A549 (cell line): ENCODE measurements around the gene RAD50. TPM values are rescaled to one million over a fixed set of nuclear protein-coding genes. Genes with fewer than 3 reads are reported as not detected.

Experiments
- ATAC-seq, 2 experiments: fragments of 200-7000 bp in 1 of 2; fragments of >200 bp in 1 of 2; cut with Nextera tagmentation in 1 of 2; cut with Tn5 transposase in 1 of 2; 3 replicates each; pipeline versions ENCODE4 v1.8.0 to v1.9.1; 2018 to 2020; ENCODE audit warnings: mild to moderate bottlenecking in 1 of 2, moderate library complexity in 1 of 2
- CTCF ChIA-PET: fragments of 300-600 bp; sonication (Branson Sonifier 250); formaldehyde crosslinking; extraction: SDS; loops from one replicate; lab custom pipeline; 2021; ENCODE audit warnings: antibody characterized with exemption, inconsistent platforms; lab: Yijun Ruan, JAX
- POLR2A ChIA-PET: fragments of 350-600 bp; formaldehyde crosslinking; extraction: SDS; loops from one replicate; lab custom pipeline; 2021; ENCODE audit warnings: antibody characterized with exemption, inconsistent platforms; lab: Yijun Ruan, JAX
- DNase-seq, 2 experiments: peaks; one replicate each; pipeline versions ENCODE4 v3.0.0 to v3.0.0-alpha.2; 2011 to 2016; ENCODE audit warnings: low read depth in 1 of 2, low spot score in 1 of 2
- FAIRE-seq: peaks from 2 replicates; lab custom pipeline; 2011; peaks lifted over from hg19 to GRCh38; lab: Jason Lieb, UNC
- H3K27ac ChIP-seq, 2 experiments: fragments of >200 bp; sonication (Bioruptor Twin); formaldehyde crosslinking; 3 replicates each; pipeline ENCODE4 v1.5.1; 2016 to 2017
- H3K4me1 ChIP-seq: fragments of >200 bp; sonication (Bioruptor Twin); formaldehyde crosslinking; 3 replicates; pipeline ENCODE4 v1.6.1; 2016
- H3K4me2 ChIP-seq: fragments of >200 bp; sonication (Bioruptor Twin); formaldehyde crosslinking; 3 replicates; pipeline ENCODE4 v1.6.1; 2016
- H3K4me3 ChIP-seq: fragments of >200 bp; sonication (Bioruptor Twin); formaldehyde crosslinking; 3 replicates; pipeline ENCODE4 v1.5.1; 2016
- H3K9me3 ChIP-seq: fragments of >200 bp; sonication (Bioruptor Twin); formaldehyde crosslinking; 3 replicates; pipeline ENCODE4 v1.6.1; 2016
- CBX2 ChIP-seq: fragments of 200-600 bp; sonication (generic); IDR thresholded peaks from 2 replicates; pipeline ENCODE4 v1.6.1; 2016; ENCODE audit warnings: low read depth, mild to moderate bottlenecking, borderline replicate concordance
- CEBPB ChIP-seq, 2 experiments: fragments of >200 bp in 1 of 2; sonication (Bioruptor Twin) in 1 of 2; formaldehyde crosslinking in 1 of 2; IDR thresholded peaks; 2 replicates each; pipeline ENCODE4 v1.6.1; 2012 to 2016
- CHD2 ChIP-seq: fragments of 150-350 bp; IDR thresholded peaks from 2 replicates; pipeline ENCODE4 v1.6.1; 2014; ENCODE audit warnings: low read length; ENCODE audit not compliant: partially characterized antibody
- EHF ChIP-seq: fragments of 250-450 bp; sonication (Bioruptor Pico); IDR thresholded peaks from 2 replicates; pipeline ENCODE4 v1.5.0; 2020; ENCODE audit warnings: mild to moderate bottlenecking
- EHMT2 ChIP-seq: fragments of 200-600 bp; sonication (generic); IDR thresholded peaks from 2 replicates; pipeline ENCODE4 v1.6.1; 2016; ENCODE audit warnings: antibody characterized with exemption, low read depth, mild to moderate bottlenecking, moderate library complexity
- EP300 ChIP-seq, 2 experiments: fragments of >200 bp; sonication (Bioruptor Twin); formaldehyde crosslinking; IDR thresholded peaks; 2 replicates in 1 of 2; 3 replicates in 1 of 2; pipeline ENCODE4 v1.6.1; 2016 to 2017
- ESRRA ChIP-seq: fragments of 150-350 bp; IDR thresholded peaks from 2 replicates; pipeline ENCODE4 v1.6.1; 2014; ENCODE audit warnings: mild to moderate bottlenecking, low read length, borderline replicate concordance
- FOSL2 ChIP-seq, 2 experiments: fragments of 450-650 bp in 1 of 2; fragments of >200 bp in 1 of 2; sonication (Bioruptor Twin) in 1 of 2; formaldehyde crosslinking; IDR thresholded peaks; 2 replicates each; pipeline versions ENCODE4 v1.5.0 to v1.6.1; 2016 to 2020; ENCODE audit warnings: mild to moderate bottlenecking in 1 of 2, moderate library complexity in 1 of 2
- GATA3 ChIP-seq: IDR thresholded peaks from 2 replicates; pipeline ENCODE4 v1.6.1; 2012; ENCODE audit warnings: borderline replicate concordance
- KDM1A ChIP-seq: fragments of 200-600 bp; sonication (generic); IDR thresholded peaks from 2 replicates; pipeline ENCODE4 v1.6.1; 2016; ENCODE audit warnings: low read depth, mild to moderate bottlenecking
- KDM5A ChIP-seq: fragments of 200-600 bp; sonication (generic); IDR thresholded peaks from 2 replicates; pipeline ENCODE4 v1.6.1; 2016; ENCODE audit warnings: antibody characterized with exemption, mild to moderate bottlenecking
- MYC ChIP-seq: IDR thresholded peaks from 2 replicates; pipeline ENCODE4 v1.6.1; 2012; ENCODE audit warnings: mild to moderate bottlenecking, inconsistent platforms, low read length, improper control_type of control experiment, borderline replicate concordance
- NFE2L2 ChIP-seq: fragments of 150-350 bp; conservative IDR thresholded peaks from 2 replicates; pipeline ENCODE4 v1.6.1; 2014; ENCODE audit warnings: low read length
- NPAS2 ChIP-seq: fragments of 250-450 bp; sonication (Bioruptor Pico); IDR thresholded peaks from 2 replicates; pipeline ENCODE4 v1.8.0; 2022; ENCODE audit warnings: mild to moderate bottlenecking, moderate library complexity, borderline replicate concordance
- NR3C1 ChIP-seq: fragments of >200 bp; sonication (Bioruptor Twin); formaldehyde crosslinking; IDR thresholded peaks from 3 replicates; pipeline ENCODE4 v1.6.1; 2017
- PHF8 ChIP-seq: fragments of 200-600 bp; sonication (generic); IDR thresholded peaks from 2 replicates; pipeline ENCODE4 v1.6.1; 2016; ENCODE audit warnings: low read depth, mild to moderate bottlenecking, antibody characterized with exemption, moderate library complexity, borderline replicate concordance
- POLR2A ChIP-seq: IDR thresholded peaks from 2 replicates; pipeline ENCODE4 v1.6.1; 2012; ENCODE audit warnings: mild to moderate bottlenecking, low read length
- POLR2AphosphoS2 ChIP-seq: conservative IDR thresholded peaks from 2 replicates; pipeline ENCODE4 v1.6.1; 2012; ENCODE audit warnings: low read length, improper control_type of control experiment, inconsistent platforms
- RARB ChIP-seq: fragments of 250-450 bp; sonication (Bioruptor Pico); IDR thresholded peaks from 2 replicates; pipeline ENCODE4 v1.8.0; 2021; ENCODE audit warnings: mild to moderate bottlenecking, moderate library complexity
- RFX5 ChIP-seq: fragments of 450-650 bp; IDR thresholded peaks from 2 replicates; pipeline ENCODE4 v1.7.1; 2014; ENCODE audit warnings: antibody characterized with exemption, mild to moderate bottlenecking, moderate library complexity
- SREBF2 ChIP-seq: fragments of 450-650 bp; IDR thresholded peaks from 2 replicates; pipeline ENCODE4 v1.6.1; 2014; ENCODE audit warnings: mild to moderate bottlenecking, moderate library complexity
- TFCP2L1 ChIP-seq: fragments of 250-450 bp; sonication (Bioruptor Pico); IDR thresholded peaks from 2 replicates; pipeline ENCODE4 v1.5.0; 2021; ENCODE audit warnings: mild to moderate bottlenecking
- TP53 ChIP-seq: fragments of 250-450 bp; sonication (Bioruptor Pico); IDR thresholded peaks from 2 replicates; pipeline ENCODE4 v1.5.0; 2021; ENCODE audit warnings: mild to moderate bottlenecking, moderate library complexity
- USF2 ChIP-seq: fragments of 450-650 bp; IDR thresholded peaks from 2 replicates; pipeline ENCODE4 v1.6.1; 2014; ENCODE audit warnings: antibody characterized with exemption
- ZFP36 ChIP-seq: fragments of 450-650 bp; IDR thresholded peaks from 2 replicates; pipeline ENCODE4 v1.6.1; 2014; ENCODE audit warnings: borderline replicate concordance; ENCODE audit not compliant: partially characterized antibody
- ZNF302 ChIP-seq: fragments of 250-450 bp; sonication (Bioruptor Pico); IDR thresholded peaks from 2 replicates; pipeline ENCODE4 v1.9.0; 2021; ENCODE audit warnings: inconsistent platforms, mild to moderate bottlenecking, moderate library complexity
- ZSCAN20 ChIP-seq: fragments of 250-450 bp; sonication (Bioruptor Pico); IDR thresholded peaks from 2 replicates; pipeline ENCODE4 v1.8.0; 2022; ENCODE audit warnings: mild to moderate bottlenecking, moderate library complexity
- WGBS: methylation state at CpG from one replicate; pipeline ENCODE4 v1.1.6; 2017; ENCODE audit errors: missing lambda C conversion rate; 5-methylcytosine and 5-hydroxymethylcytosine counted together
- polyA plus RNA-seq, 4 experiments: library from polyadenylated mRNA; depleted of rRNA in 3 of 4; stranded (reverse); fragments of >200 nt; fragmentation: RNase III in 1 of 4; extraction: RNeasy Plus Mini Kit Qiagen cat#74134 plus additional on column Dnase treatment in 1 of 4; gene quantifications; 2 replicates in 3 of 4; 3 replicates in 1 of 4; pipeline ENCODE4 v1.2.3, GENCODE V29; 2011 to 2017
- TF ChIP-seq, protein P1 (sequence below): fragments of >200 bp; sonication (Bioruptor Twin); formaldehyde crosslinking; IDR thresholded peaks from 3 replicates; pipeline ENCODE4 v1.6.1; 2016
- TF ChIP-seq, protein P2 (sequence below): fragments of 250-450 bp; sonication (Bioruptor Pico); IDR thresholded peaks from 2 replicates; pipeline ENCODE4 v1.5.0; 2021; ENCODE audit warnings: mild to moderate bottlenecking, moderate library complexity, borderline replicate concordance
- TF ChIP-seq, protein P3 (sequence below): fragments of 150-350 bp; IDR thresholded peaks from 2 replicates; pipeline ENCODE4 v1.6.1; 2014; ENCODE audit warnings: low read depth, mild to moderate bottlenecking, low read length

Gene RAD50
- polyA plus RNA-seq, 2 of the 4 experiments (the other 2 are of a cell fraction): 39.6 to 81.5 TPM

DNA sequence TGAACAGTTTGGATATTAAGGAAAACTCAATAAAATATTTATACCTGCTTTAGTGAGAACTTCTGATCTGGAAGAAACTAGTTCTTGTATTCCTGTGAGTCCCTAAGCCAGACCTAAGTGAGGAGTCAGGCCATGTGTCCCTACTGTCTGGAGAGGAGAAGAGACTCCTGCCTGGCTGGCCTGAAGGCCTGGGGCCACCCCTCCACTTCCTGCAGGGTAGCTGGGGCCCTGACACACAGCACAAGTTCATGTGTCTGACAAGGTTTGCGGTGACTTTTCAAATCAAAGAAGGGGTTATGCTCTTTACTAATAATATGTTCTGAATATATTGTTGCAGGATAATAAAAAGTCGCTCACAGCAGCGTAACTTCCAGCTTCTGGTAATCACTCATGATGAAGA lies 85.1 kb downstream of the RAD50 start (continued):
- TF ChIP-seq KDM1A: no peak

DNA sequence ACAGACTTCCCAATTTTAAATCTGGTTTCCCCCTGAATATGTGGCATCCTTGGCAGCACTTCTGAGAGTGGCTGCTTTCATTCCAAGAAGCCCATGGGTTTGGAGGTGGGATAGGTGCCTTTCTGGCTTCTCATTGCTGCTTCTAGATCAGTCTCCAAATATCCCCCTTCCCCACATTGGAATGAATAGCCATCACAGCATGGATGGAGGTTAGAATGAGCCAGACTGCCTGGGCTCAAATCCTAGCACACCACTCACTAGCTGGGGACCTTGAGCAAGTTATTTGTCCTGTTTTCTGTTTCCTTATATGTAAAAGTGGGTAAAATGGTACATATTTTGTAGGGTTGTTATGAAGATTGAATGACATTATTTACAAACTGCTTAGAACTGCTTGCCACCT lies 87.4 kb downstream of the RAD50 start:
- Histone ChIP-seq H3K27ac (no peak overlapping the region), H3K4me1 (no peaks in the 10 kb centered on the region), H3K4me3 (no peak overlapping the region), H3K9me3 (no peaks in the 10 kb centered on the region), H3K4me2 (no peak overlapping the region)
- ChIA-PET CTCF (interaction anchor here (0.7 to 2.5 kb wide), 5 partner anchors 12 to 138 kb away, joined by 3 to 5 read pairs (median 3); no protein-coding TSS in a partner anchor), POLR2A (no interaction called here)
- FAIRE-seq (no peak), ATAC-seq (no peak), DNase-seq (no peak)
- TF ChIP-seq USF2 (no peak), TFCP2L1 (CRISPR knock-in tag) (no peak), EHF (CRISPR knock-in tag) (no peak), KDM5A (no peak), CHD2 (no peak), RARB (CRISPR knock-in tag) (no peak), EHMT2 (no peak), CBX2 (no peak), ESRRA (no peak), KDM1A (no peak), NFE2L2 (no peak), POLR2AphosphoS2 (no peak), ZNF302 (CRISPR knock-in tag) (no peak), RFX5 (no peak), ZFP36 (no peak), SREBF2 (no peak)
- TF ChIP-seq, protein P1, sequence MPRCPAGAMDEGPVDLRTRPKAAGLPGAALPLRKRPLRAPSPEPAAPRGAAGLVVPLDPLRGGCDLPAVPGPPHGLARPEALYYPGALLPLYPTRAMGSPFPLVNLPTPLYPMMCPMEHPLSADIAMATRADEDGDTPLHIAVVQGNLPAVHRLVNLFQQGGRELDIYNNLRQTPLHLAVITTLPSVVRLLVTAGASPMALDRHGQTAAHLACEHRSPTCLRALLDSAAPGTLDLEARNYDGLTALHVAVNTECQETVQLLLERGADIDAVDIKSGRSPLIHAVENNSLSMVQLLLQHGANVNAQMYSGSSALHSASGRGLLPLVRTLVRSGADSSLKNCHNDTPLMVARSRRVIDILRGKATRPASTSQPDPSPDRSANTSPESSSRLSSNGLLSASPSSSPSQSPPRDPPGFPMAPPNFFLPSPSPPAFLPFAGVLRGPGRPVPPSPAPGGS: no peak

DNA sequence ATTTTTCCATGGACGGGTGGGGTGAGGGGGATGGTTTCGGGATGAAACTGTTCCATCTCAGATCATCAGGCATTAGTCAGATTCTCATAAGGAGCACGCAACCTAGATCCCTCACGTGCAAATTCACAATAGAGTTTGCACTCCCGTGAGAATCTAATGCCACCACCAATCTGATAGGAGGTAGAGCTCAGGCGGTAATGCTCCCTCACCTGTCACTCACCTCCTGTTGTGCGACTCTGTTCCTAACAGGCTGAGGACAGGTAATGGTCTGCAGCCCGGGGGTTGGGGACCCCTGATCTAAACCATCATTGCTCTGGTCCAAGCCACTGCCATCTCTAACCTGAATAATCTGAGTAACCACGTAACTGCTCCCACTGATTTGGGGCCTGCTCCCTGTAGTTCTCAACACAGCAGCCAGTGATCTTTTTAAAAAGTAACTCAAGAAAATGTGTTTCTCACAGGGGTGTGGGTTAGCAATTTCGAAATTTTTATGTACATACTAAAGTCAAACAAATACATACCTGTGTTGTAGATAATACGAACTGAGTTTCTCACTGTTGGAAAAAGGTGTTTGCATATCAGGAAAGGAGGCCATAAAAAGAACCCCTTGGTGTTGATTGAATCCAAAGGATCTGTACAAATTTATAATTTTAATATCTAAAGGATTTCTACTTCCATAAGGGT lies 89.9 kb downstream of the RAD50 start:
- H3K27ac ChIP-seq: no peak overlapping the region
- WGBS: 90% methylated on average over 11 of the region's 11 CpGs
- CTCF ChIA-PET: interaction anchor here (0.6 kb wide), 1 partner anchor 297 kb away, joined by 3 read pairs; no protein-coding TSS in a partner anchor
- H3K9me3 ChIP-seq: no peaks in the 10 kb centered on the region
- no peak overlapping the region for H3K4me3 ChIP-seq
- POLR2A ChIA-PET: no interaction called here
- ATAC-seq (no peak), DNase-seq (no peak), FAIRE-seq (no peak)
- H3K4me1 ChIP-seq: no peaks in the 10 kb centered on the region
- no peak overlapping the region for H3K4me2 ChIP-seq
- TF ChIP-seq FOSL2 (IDR thresholded peaks at IDR 0.05): no peak
- no peak for TF ChIP-seq FOSL2 (CRISPR knock-in tag; IDR thresholded peaks at IDR 0.05)
- TF ChIP-seq, protein P2, sequence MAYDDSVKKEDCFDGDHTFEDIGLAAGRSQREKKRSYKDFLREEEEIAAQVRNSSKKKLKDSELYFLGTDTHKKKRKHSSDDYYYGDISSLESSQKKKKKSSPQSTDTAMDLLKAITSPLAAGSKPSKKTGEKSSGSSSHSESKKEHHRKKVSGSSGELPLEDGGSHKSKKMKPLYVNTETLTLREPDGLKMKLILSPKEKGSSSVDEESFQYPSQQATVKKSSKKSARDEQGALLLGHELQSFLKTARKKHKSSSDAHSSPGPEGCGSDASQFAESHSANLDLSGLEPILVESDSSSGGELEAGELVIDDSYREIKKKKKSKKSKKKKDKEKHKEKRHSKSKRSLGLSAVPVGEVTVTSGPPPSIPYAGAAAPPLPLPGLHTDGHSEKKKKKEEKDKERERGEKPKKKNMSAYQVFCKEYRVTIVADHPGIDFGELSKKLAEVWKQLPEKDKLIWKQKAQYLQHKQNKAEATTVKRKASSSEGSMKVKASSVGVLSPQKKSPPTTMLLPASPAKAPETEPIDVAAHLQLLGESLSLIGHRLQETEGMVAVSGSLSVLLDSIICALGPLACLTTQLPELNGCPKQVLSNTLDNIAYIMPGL (CRISPR knock-in tag): no peak
- TF ChIP-seq, protein P1: no peak
- TF ChIP-seq GATA3: no peak
- no peak for TF ChIP-seq CEBPB (IDR thresholded peaks at IDR 0.05)
- no peak for TF ChIP-seq ZSCAN20 (CRISPR knock-in tag)
- TF ChIP-seq RFX5: no peak
- TF ChIP-seq CHD2: no peak
- TF ChIP-seq NPAS2 (CRISPR knock-in tag): no peak
- TF ChIP-seq EP300 (IDR thresholded peaks at IDR 0.05): no peak
- TF ChIP-seq, protein P3, sequence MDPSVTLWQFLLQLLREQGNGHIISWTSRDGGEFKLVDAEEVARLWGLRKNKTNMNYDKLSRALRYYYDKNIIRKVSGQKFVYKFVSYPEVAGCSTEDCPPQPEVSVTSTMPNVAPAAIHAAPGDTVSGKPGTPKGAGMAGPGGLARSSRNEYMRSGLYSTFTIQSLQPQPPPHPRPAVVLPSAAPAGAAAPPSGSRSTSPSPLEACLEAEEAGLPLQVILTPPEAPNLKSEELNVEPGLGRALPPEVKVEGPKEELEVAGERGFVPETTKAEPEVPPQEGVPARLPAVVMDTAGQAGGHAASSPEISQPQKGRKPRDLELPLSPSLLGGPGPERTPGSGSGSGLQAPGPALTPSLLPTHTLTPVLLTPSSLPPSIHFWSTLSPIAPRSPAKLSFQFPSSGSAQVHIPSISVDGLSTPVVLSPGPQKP: no peak
- no peak for TF ChIP-seq POLR2A
- no peak for TF ChIP-seq MYC
- no peak for TF ChIP-seq PHF8
- no peak for TF ChIP-seq NR3C1
- TF ChIP-seq TP53: no peak
- no peak for TF ChIP-seq NFE2L2
- TF ChIP-seq TFCP2L1 (CRISPR knock-in tag): no peak
- no peak for TF ChIP-seq ESRRA
